Ascending aorta (tissue), 2 donors: Measurements from ENCODE around the gene CSHL1. TPM values are rescaled to one million over a fixed set of nuclear protein-coding genes. Genes with fewer than 3 reads are reported as not detected.

Experiments used
- DNase-seq, 2 donors: peaks; one replicate each; pipeline ENCODE4 v3.0.0-alpha.2; 2019; ENCODE audit warnings: low spot score in 2 of 2
- H3K27ac ChIP-seq, 2 donors: fragments of 200-600 bp; sonication (generic); one replicate each; pipeline ENCODE4 v1.5.1; 2016 to 2017; ENCODE audit warnings: mild to moderate bottlenecking in 1 of 2
- H3K27me3 ChIP-seq: fragments of 200-600 bp; sonication (generic); one replicate; pipeline ENCODE4 v1.5.1; 2017
- H3K36me3 ChIP-seq, 2 donors: fragments of 200-600 bp; sonication (generic); one replicate each; pipeline ENCODE4 v1.5.1; 2016
- H3K4me1 ChIP-seq, 2 donors: fragments of 200-600 bp; sonication (generic); one replicate each; pipeline ENCODE4 v1.5.1; 2016 to 2017; ENCODE audit warnings: mild to moderate bottlenecking in 1 of 2
- H3K4me3 ChIP-seq, 2 donors: fragments of 200-600 bp; sonication (generic); one replicate each; pipeline ENCODE4 v1.5.1; 2016 to 2017; ENCODE audit warnings: mild to moderate bottlenecking in 1 of 2
- H3K9me3 ChIP-seq, 2 donors: fragments of 200-600 bp; sonication (generic); one replicate each; pipeline ENCODE4 v1.5.1; 2016
- CTCF ChIP-seq, 3 experiments: fragments of 200-600 bp in 2 of 3; fragments of 450-650 bp in 1 of 3; sonication (generic) in 2 of 3; IDR thresholded peaks; one replicate each; pipeline ENCODE4 v1.5.1; 2016 to 2019; ENCODE audit warnings: antibody characterized with exemption in 3 of 3, mild to moderate bottlenecking in 1 of 3, moderate library complexity in 1 of 3
- intact Hi-C: fragments of 100-400 bp; cut with DNase I; formaldehyde crosslinking; loops from one replicate; pipeline ENCODE4 v1.15.1; 2023
- total RNA-seq: library from RNA; depleted of rRNA; stranded (reverse); fragments of >200 nt; gene quantifications from one replicate; pipeline ENCODE4 v1.1.0, GENCODE V29; 2016

CSHL1 gene
- total RNA-seq, 1 donor from 2014 or later, result not detected

- no peaks in the 10 kb centered on the region for H3K27me3 ChIP-seq
- H3K4me3 ChIP-seq, result no peak overlapping the region
- no peaks in the 10 kb centered on the region for H3K36me3 ChIP-seq
- no peak for DNase-seq
- H3K4me1 ChIP-seq, result no peaks in the 10 kb centered on the region
- no peaks in the 10 kb centered on the region for H3K9me3 ChIP-seq
- no peak overlapping the region for H3K27ac ChIP-seq
- intact Hi-C loops, result no loop called here
- no peak for TF ChIP-seq CTCF (IDR thresholded peaks at IDR 0.05)
These were observed 26.9 kb upstream of the CSHL1 start for GRCh38 chr17:63937920-63938319.

GRCh38 chr17:63937319-63937718, 26.3 kb upstream of the CSHL1 start:
- no peak for TF ChIP-seq CTCF (IDR thresholded peaks at IDR 0.05)
- Histone ChIP-seq H3K4me1 (no peaks in the 10 kb centered on the region), H3K27ac (no peak overlapping the region), H3K4me3 (no peak overlapping the region), H3K9me3 (no peaks in the 10 kb centered on the region), H3K27me3 (no peaks in the 10 kb centered on the region), H3K36me3 (no peaks in the 10 kb centered on the region)
- DNase-seq, result no peak
- intact Hi-C loops, result no loop called here

- Histone ChIP-seq H3K4me1 (no peaks in the 10 kb centered on the region), H3K27me3 (no peaks in the 10 kb centered on the region), H3K27ac (no peak overlapping the region), H3K36me3 (no peaks in the 10 kb centered on the region), H3K9me3 (no peaks in the 10 kb centered on the region), H3K4me3 (no peak overlapping the region)
- TF ChIP-seq CTCF (IDR thresholded peaks at IDR 0.05), result no peak
- no peak for DNase-seq
- intact Hi-C loops, result no loop called here
These were observed 23.4 kb upstream of the CSHL1 start for GRCh38 chr17:63934183-63935112.

GRCh38 chr17:63933598-63933997, 22.5 kb upstream of the CSHL1 start:
- Histone ChIP-seq H3K36me3 (no peaks in the 10 kb centered on the region), H3K4me1 (no peaks in the 10 kb centered on the region), H3K9me3 (no peaks in the 10 kb centered on the region), H3K27me3 (no peaks in the 10 kb centered on the region), H3K27ac (no peak overlapping the region), H3K4me3 (no peak overlapping the region)
- intact Hi-C loops, result no loop called here
- TF ChIP-seq CTCF (IDR thresholded peaks at IDR 0.05), result no peak
- DNase-seq, result no peak

GRCh38 chr17:63932721-63933120, 21.7 kb upstream of the CSHL1 start:
- TF ChIP-seq CTCF (IDR thresholded peaks at IDR 0.05), result no peak
- Histone ChIP-seq H3K36me3 (no peaks in the 10 kb centered on the region), H3K4me3 (no peak overlapping the region), H3K27me3 (no peaks in the 10 kb centered on the region), H3K27ac (no peak overlapping the region), H3K9me3 (no peaks in the 10 kb centered on the region), H3K4me1 (no peaks in the 10 kb centered on the region)
- intact Hi-C loops, result no loop called here
- DNase-seq, result no peak
